ENCODE measurements around the gene CCR8.
"Not testable (repeated sequence)": the region's sequence is repeated elsewhere in the genome, so short reads cannot be mapped to it uniquely, and the experiment has no call there.

The CCR8 gene

DNA sequence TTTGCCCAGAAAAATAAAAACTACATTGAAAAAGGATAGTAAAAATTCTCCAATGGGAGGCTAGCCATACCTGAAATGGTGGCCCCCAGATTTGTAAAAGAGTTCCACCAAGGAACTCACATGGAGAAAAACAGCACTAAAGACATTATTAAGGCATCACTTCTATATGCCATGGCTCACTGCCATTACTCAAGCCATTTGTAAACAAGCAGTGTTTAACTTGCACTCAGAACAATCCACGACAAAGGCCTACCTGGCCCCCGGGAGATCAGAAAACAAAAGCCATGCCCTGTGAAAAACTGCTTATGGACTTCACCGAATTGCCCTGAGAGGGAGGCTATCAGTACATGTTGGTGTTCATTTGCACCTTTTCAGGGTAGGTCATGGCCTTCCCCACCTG, 19.6 kb downstream of the CCR8 start:
- DNase-seq (ENCODE audit: low read depth), result no peak

GRCh38 chr3:39350714-39351113, 21.2 kb downstream of the CCR8 start:
- DNase-seq (ENCODE audit: low read depth), result no peak

DNA sequence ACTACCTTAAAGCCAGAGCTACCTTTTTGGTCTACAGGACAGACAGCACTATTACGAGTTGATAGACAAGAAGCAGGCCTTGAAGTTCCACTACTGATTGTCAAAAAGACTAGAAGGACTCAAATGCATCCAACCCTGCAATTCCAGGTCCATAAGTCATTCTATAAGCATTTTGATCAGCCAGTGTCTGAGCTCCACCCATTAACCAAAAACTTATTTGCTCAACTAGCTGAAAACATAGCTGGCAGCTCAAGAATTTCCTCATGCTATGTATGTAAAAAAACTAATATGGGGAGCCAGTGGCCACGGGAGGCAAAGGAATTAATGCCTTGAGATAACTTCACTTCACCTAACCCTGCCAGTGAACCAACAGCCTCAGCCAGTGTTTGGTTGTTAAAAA, 21.6 kb downstream of the CCR8 start:
- not testable (repeated sequence) for DNase-seq (ENCODE audit: low read depth)

DNA sequence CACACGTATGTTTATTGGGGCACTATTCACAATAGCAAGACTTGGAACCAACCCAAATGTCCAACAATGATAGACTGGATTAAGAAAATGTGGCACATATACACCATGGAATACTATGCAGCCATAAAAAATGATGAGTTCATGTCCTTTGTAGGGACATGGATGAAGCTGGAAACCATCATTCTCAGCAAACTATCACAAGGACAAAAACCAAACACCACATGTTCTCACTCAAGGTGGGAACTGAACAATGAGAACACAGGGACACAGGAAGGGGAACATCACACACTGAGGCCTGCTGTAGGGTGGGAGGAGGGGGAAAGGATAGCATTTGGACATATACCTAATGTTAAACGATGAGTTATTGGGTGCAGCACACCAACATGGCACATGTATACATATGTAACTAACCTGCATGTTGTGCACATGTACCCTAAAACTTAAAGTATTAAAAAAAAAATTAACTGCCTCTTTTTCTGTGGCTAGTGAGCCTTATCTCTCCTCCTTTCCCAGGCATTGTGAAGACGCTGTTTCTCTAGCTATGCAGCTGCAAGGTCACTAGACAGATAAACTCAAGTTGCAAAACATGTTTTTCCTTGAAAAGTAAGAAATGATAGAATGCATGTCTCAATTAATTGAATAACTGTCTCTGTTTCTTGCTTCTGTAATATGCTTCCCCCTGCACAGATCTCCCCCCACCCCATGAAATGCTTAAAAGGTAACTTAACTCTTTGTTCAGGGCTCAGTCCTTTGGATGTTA, 23.8 kb downstream of the CCR8 start:
- DNase-seq (ENCODE audit: low read depth), result not testable (repeated sequence)

GRCh38 chr3:39358333-39358732, 28.8 kb downstream of the CCR8 start:
- no peak for DNase-seq (ENCODE audit: low read depth)

DNA sequence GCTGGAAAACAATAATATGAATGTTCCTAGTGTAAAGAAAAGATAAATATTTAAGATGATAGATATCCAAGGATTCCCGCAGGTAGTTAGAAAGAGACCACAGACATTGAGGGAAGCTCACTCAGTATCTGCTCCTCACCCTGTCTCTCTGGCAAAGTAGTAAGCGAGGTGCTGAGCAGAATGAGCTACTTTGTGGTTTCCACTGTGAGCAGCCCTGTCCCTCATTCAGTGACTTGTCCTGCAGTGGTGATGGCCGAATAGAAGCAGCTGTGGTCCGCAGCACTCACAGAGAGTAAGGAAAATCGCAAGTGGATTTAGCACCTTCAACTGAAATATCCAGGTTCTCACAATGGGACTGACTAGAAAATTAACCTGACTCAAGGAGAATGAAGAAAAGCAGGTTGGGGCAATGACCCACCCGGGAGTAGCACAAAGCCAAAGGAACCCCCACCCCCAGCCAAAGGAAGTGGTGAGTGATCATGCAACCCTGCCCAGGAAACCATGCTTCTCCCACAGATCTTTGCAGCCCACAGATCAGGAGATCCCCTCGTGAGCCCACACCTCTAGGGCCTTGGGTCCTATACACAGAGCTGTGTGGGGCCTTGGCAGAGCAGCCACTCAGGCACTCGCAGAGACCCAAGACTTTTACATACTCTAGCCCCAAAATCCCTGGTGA, 31.9 kb downstream of the CCR8 start:
- peak; percentile 29 for DNase-seq (ENCODE audit: low read depth)

DNA sequence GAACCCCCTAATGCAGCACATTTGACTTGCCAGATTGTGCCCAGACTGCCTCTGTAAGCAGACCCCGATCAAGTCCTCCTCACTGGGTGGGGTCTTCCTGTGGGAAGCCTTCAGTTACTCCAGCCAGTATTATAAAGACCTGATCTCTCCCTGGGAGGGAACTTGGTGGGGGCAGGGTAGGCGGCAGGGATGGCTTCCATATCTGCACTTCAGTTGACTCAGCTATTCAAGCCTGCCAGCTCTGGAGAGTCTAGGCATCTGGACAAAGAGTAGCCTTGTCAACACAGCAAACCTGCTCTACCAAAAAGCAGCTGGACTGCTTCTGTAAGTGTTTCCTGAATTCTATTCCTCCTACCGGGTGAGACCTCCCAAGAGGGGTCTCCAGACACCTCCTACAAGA, 32.7 kb downstream of the CCR8 start:
- DNase-seq (ENCODE audit: low read depth), result no peak

- no peak for DNase-seq (ENCODE audit: low read depth)
Measured at GRCh38 chr3:39362812-39363211, 33.3 kb downstream of the CCR8 start.

DNA sequence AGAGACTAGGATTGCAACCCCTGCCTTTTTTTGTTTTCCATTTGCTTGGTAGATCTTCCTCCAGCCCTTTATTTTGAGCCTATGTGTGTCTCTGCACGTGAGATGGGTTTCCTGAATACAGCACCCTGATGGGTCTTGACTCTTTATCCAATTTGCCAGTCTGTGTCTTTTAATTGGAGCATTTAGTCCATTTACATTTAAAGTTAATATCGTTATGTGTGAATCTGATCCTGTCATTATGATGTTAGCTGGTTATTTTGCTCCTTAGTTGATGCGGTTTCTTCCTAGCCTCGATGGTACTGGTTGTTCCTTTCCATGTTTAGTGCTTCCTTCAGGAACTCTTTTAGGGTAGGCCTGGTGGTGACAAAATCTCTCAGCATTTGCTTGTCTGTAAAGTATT, 40.9 kb downstream of the CCR8 start:
- DNase-seq (ENCODE audit: low read depth), result not testable (repeated sequence)

- DNase-seq (ENCODE audit: low read depth), result no peak
Measured at GRCh38 chr3:39372833-39373232, 43.3 kb downstream of the CCR8 start.

DNA sequence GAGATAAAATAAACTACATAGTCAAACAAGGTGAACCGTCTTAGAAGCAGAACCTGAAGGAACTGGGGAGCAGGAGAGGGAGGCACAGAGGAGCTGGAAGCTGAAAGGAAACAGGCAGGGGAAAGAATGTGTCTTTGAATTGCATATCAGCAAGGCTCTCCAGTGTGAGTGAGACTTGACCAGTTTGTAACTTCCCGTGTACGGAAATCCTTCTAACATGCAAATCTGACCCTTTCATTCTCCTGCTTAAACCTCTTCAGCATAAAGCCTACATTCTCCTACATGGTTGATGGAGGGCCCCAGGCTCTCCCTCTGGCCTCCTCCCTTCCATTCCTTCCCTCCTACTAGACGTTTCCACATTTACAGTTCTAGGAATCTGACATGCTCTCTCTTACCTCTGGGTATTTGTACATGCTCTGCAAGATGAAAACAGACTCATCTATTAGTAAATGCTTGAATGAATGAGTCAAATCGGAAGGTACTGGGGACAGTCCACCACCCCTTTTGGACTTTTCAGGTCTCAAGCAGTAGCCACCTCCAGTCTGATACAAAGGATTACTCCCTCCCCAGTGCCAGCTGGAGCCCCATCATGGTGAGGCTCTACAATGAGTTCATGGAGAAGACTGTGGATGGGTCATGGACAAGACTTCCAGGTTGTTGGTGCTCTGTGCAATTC, 47.6 kb downstream of the CCR8 start:
- no peak for DNase-seq (ENCODE audit: low read depth)

GRCh38 chr3:39378088-39378487, 48.6 kb downstream of the CCR8 start:
- DNase-seq (ENCODE audit: low read depth), result peak; percentile 40

- DNase-seq (ENCODE audit: low read depth), result no peak
Measured at GRCh38 chr3:39378957-39379777, 49.7 kb downstream of the CCR8 start.

DNA sequence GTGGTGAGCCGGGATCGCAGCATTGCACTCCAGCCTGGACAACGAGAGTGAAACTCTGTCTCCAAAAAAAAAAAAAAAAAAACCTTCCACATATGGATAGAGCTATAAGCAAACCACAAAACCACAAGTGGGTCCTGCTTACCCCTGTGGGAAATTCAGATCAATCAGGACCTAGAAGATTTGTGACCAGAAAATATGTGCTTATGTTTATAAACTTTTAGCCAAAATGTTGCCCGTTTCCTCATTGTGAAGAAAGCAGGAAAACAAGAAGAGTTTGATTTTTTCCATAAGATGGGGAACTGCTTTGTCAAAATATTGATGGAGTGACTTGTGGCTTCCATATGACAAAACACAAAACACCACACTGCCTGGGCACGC, 50.3 kb downstream of the CCR8 start:
- no peak for DNase-seq (ENCODE audit: low read depth)

DNA sequence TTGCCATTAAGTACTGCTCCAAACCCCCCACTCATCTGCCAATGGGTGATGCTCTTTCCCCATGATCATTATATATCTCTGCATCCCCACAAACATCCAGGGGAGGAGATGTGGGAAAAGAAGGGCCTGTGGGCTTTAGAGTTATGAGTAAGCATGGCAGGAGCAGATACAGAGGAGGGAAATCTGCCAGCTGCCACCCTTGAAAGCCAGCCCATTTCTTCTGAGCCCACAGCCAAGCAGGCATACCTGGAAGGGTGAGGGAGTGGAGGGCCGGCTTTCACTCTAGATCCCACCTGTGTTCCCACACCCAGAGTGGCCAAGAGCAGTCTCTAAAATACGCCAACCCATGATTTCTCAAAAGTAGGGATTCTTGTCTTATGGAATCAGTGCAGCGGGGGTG, 51.9 kb downstream of the CCR8 start:
- DNase-seq (ENCODE audit: low read depth), result no peak
